Progenitor cell of endocrine pancreas (in vitro differentiated cells): ENCODE results near the gene TANK. TPM values are rescaled to one million over a fixed set of nuclear protein-coding genes. Genes with fewer than 3 reads are reported as not detected.

Source experiments
- DNase-seq: peaks from one replicate; pipeline ENCODE4 v3.0.0; 2021; ENCODE audit warnings: low spot score; ENCODE audit not compliant: unreplicated experiment
- H3K27ac Mint-ChIP-seq: 2 replicates; pipeline ENCODE4 v1.8.0; 2021; ENCODE audit warnings: mild to moderate bottlenecking, moderate library complexity, mixed read lengths
- H3K27me3 Mint-ChIP-seq: 2 replicates; pipeline ENCODE4 v1.8.0; 2021; ENCODE audit warnings: mixed read lengths
- H3K36me3 Mint-ChIP-seq: 2 replicates; pipeline ENCODE4 v1.8.0; 2022; ENCODE audit warnings: mixed read lengths; ENCODE audit not compliant: insufficient read depth
- H3K4me1 Mint-ChIP-seq: 2 replicates; pipeline ENCODE4 v1.8.0; 2021; ENCODE audit warnings: low read depth, mixed read lengths
- H3K4me3 Mint-ChIP-seq: 2 replicates; pipeline ENCODE4 v1.8.0; 2021; ENCODE audit warnings: low read depth, mild to moderate bottlenecking, moderate library complexity, mixed read lengths
- H3K9me3 Mint-ChIP-seq: 2 replicates; pipeline ENCODE4 v1.8.0; 2021; ENCODE audit warnings: low read depth, mixed read lengths
- CTCF ChIP-seq: fragments of 200-600 bp; sonication (generic); IDR thresholded peaks from one replicate; pipeline ENCODE4 v1.5.0; 2021; ENCODE audit warnings: antibody characterized with exemption, mild to moderate bottlenecking; ENCODE audit not compliant: unreplicated experiment
- total RNA-seq: library from RNA; stranded (reverse); gene quantifications from 2 replicates; pipeline ENCODE4 v1.2.1, GENCODE V29; 2021

Gene TANK
- total RNA-seq, 1 donor from 2014 or later, result 33.5 TPM

GRCh38 chr2:161139098-161139987 lies 20.9 kb upstream of the TANK start:
- no peak for TF ChIP-seq CTCF
- Mint-ChIP-seq H3K27ac (no peak overlapping the region), H3K4me1 (peaks cover 19% of the 10 kb centered on the region), H3K9me3 (peaks cover 3% of the 10 kb centered on the region), H3K36me3 (no peaks in the 10 kb centered on the region), H3K27me3 (no peaks in the 10 kb centered on the region), H3K4me3 (no peak overlapping the region)
- no peak for DNase-seq

GRCh38 chr2:161141033-161141432 lies 19.2 kb upstream of the TANK start:
- peaks cover 8% of the 10 kb centered on the region for H3K4me1 Mint-ChIP-seq
- peaks cover 7% of the 10 kb centered on the region for H3K9me3 Mint-ChIP-seq
- TF ChIP-seq CTCF, result no peak
- peak overlapping the region; percentile 14 for H3K27ac Mint-ChIP-seq
- no peaks in the 10 kb centered on the region for H3K27me3 Mint-ChIP-seq
- H3K4me3 Mint-ChIP-seq, result no peak overlapping the region
- DNase-seq, result no peak
- no peaks in the 10 kb centered on the region for H3K36me3 Mint-ChIP-seq

- no peaks in the 10 kb centered on the region for H3K27me3 Mint-ChIP-seq
- TF ChIP-seq CTCF, result no peak
- H3K4me1 Mint-ChIP-seq, result no peaks in the 10 kb centered on the region
- H3K36me3 Mint-ChIP-seq, result peaks cover 7% of the 10 kb centered on the region
- no peak for DNase-seq
- no peak overlapping the region for H3K4me3 Mint-ChIP-seq
- peaks cover 38% of the 10 kb centered on the region for H3K9me3 Mint-ChIP-seq
- no peak overlapping the region for H3K27ac Mint-ChIP-seq
Measured at GRCh38 chr2:161146209-161146775, 13.9 kb upstream of the TANK start.

- H3K36me3 Mint-ChIP-seq, result peaks cover 7% of the 10 kb centered on the region
- no peak for TF ChIP-seq CTCF
- no peak overlapping the region for H3K27ac Mint-ChIP-seq
- H3K4me1 Mint-ChIP-seq, result no peaks in the 10 kb centered on the region
- no peak for DNase-seq
- no peak overlapping the region for H3K4me3 Mint-ChIP-seq
- peaks cover 44% of the 10 kb centered on the region for H3K9me3 Mint-ChIP-seq
- no peaks in the 10 kb centered on the region for H3K27me3 Mint-ChIP-seq
Measured at GRCh38 chr2:161146996-161147395, 13.2 kb upstream of the TANK start.

GRCh38 chr2:161147856-161148255 lies 12.4 kb upstream of the TANK start:
- H3K4me3 Mint-ChIP-seq, result no peak overlapping the region
- peaks cover 7% of the 10 kb centered on the region for H3K36me3 Mint-ChIP-seq
- H3K27ac Mint-ChIP-seq, result no peak overlapping the region
- TF ChIP-seq CTCF, result no peak
- H3K4me1 Mint-ChIP-seq, result no peaks in the 10 kb centered on the region
- no peaks in the 10 kb centered on the region for H3K27me3 Mint-ChIP-seq
- H3K9me3 Mint-ChIP-seq, result peaks cover 48% of the 10 kb centered on the region
- DNase-seq, result no peak
